Sigmoid colon (tissue), 4 donors: ENCODE measurements around the gene KLK5.

ENCODE experiments used
- EP300 ChIP-seq, 4 donors: sonication (generic); formaldehyde crosslinking; IDR thresholded peaks; one replicate each; pipeline ENCODE4 v1.6.1; 2017; ENCODE audit warnings: antibody characterized with exemption in 4 of 4
- POLR2A ChIP-seq, 2 donors: fragments of 450-650 bp; IDR thresholded peaks; one replicate each; pipeline ENCODE4 v1.6.1; 2016; ENCODE audit warnings: antibody characterized with exemption in 2 of 2, mild to moderate bottlenecking in 2 of 2, moderate library complexity in 2 of 2
- TF ChIP-seq, protein P1 (sequence below), 4 experiments: fragments of 450-650 bp in 3 of 4; fragments of 200-600 bp in 1 of 4; IDR thresholded peaks; one replicate each; pipeline ENCODE4 v1.5.1; 2016 to 2019; ENCODE audit warnings: antibody characterized with exemption in 4 of 4, mild to moderate bottlenecking in 3 of 4, moderate library complexity in 2 of 4

DNA sequence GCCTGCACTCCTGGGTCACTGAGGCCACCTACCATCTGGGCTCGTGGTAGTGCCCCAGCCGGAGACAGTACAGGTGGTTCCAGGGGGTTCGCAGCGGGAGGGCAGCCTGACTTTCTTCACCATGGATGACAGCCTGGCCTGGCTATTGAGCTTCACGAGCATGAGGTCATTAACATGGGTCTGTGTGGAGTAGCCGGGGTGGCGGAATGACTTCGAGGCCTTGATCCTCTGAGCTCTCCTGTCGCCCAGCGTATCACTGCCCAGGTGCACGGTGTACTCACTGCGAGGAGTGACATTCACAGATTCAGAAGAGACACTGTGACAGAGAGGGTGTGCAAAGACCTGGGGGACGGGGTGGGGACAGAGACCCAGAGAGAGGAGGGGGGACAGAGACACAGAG is 27.4 kb upstream of the KLK5 start:
- TF ChIP-seq, protein P1, sequence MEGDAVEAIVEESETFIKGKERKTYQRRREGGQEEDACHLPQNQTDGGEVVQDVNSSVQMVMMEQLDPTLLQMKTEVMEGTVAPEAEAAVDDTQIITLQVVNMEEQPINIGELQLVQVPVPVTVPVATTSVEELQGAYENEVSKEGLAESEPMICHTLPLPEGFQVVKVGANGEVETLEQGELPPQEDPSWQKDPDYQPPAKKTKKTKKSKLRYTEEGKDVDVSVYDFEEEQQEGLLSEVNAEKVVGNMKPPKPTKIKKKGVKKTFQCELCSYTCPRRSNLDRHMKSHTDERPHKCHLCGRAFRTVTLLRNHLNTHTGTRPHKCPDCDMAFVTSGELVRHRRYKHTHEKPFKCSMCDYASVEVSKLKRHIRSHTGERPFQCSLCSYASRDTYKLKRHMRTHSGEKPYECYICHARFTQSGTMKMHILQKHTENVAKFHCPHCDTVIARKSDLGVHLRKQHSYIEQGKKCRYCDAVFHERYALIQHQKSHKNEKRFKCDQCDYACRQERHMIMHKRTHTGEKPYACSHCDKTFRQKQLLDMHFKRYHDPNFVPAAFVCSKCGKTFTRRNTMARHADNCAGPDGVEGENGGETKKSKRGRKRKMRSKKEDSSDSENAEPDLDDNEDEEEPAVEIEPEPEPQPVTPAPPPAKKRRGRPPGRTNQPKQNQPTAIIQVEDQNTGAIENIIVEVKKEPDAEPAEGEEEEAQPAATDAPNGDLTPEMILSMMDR (IDR thresholded peaks at IDR 0.05), result no peak
- no peak for TF ChIP-seq POLR2A (IDR thresholded peaks at IDR 0.05)
- TF ChIP-seq EP300 (IDR thresholded peaks at IDR 0.05), result no peak
